Spleen (tissue), 11 donors: ENCODE measurements around the gene C12orf60. TPM values are rescaled to one million over a fixed set of nuclear protein-coding genes. Genes with fewer than 3 reads are reported as not detected.

Source experiments
- DNase-seq: peaks from one replicate; pipeline ENCODE4 v3.0.0-alpha.2; 2020
- H3K27ac ChIP-seq, 8 donors: fragments of 200-600 bp; sonication (generic) in 7 of 8; 1 replicate in 4 of 8; 2 replicates in 4 of 8; pipeline versions ENCODE4 v1.5.0 to v1.8.0; 2016 to 2021; ENCODE audit warnings: inconsistent platforms in 4 of 8, mild to moderate bottlenecking in 4 of 8, moderate library complexity in 1 of 8
- H3K27me3 ChIP-seq, 7 donors: fragments of 200-600 bp; sonication (generic) in 6 of 7; replicated peaks in 1 of 7; 1 replicate in 4 of 7; 2 replicates in 3 of 7; pipeline versions ENCODE4 v1.5.0 to v1.8.0; 2016 to 2021; ENCODE audit warnings: inconsistent platforms in 3 of 7, mild to moderate bottlenecking in 1 of 7
- H3K36me3 ChIP-seq, 6 donors: fragments of 200-600 bp; sonication (generic) in 5 of 6; 1 replicate in 4 of 6; 2 replicates in 2 of 6; pipeline versions ENCODE4 v1.5.0 to v1.8.0; 2016 to 2021; ENCODE audit warnings: inconsistent platforms in 2 of 6
- H3K4me1 ChIP-seq, 6 donors: fragments of 200-600 bp; sonication (generic) in 5 of 6; 1 replicate in 3 of 6; 2 replicates in 3 of 6; pipeline versions ENCODE4 v1.5.0 to v1.8.0; 2016 to 2021; ENCODE audit warnings: inconsistent platforms in 3 of 6
- H3K4me3 ChIP-seq, 8 donors: fragments of 200-600 bp; sonication (generic) in 7 of 8; 1 replicate in 4 of 8; 2 replicates in 4 of 8; pipeline versions ENCODE4 v1.5.0 to v1.8.0; 2016 to 2021; ENCODE audit warnings: inconsistent platforms in 4 of 8, mild to moderate bottlenecking in 4 of 8, moderate library complexity in 2 of 8
- H3K9me3 ChIP-seq, 8 donors: fragments of 200-600 bp; sonication (generic) in 7 of 8; 1 replicate in 4 of 8; 2 replicates in 4 of 8; pipeline versions ENCODE4 v1.5.0 to v1.8.0; 2016 to 2021; ENCODE audit warnings: inconsistent platforms in 4 of 8
- CTCF ChIP-seq, 11 experiments: fragments of 200-600 bp in 7 of 11; fragments of 450-650 bp in 4 of 11; sonication (generic) in 4 of 11; IDR thresholded peaks in 8 of 11; conservative IDR thresholded peaks in 3 of 11; 1 replicate in 7 of 11; 2 replicates in 4 of 11; pipeline versions ENCODE4 v1.4.0 to v1.8.0; 2016 to 2021; ENCODE audit warnings: antibody characterized with exemption in 11 of 11, inconsistent platforms in 4 of 11, mild to moderate bottlenecking in 1 of 11
- POLR2A ChIP-seq, 3 donors: fragments of 450-650 bp; IDR thresholded peaks; one replicate each; pipeline ENCODE4 v1.5.1; 2017; ENCODE audit warnings: antibody characterized with exemption in 3 of 3, mild to moderate bottlenecking in 1 of 3
- POLR2AphosphoS5 ChIP-seq, 3 donors: sonication (generic); formaldehyde crosslinking; IDR thresholded peaks; one replicate each; pipeline ENCODE4 v1.5.1; 2017; ENCODE audit warnings: antibody characterized with exemption in 3 of 3
- WGBS, 5 donors: extraction: QIAGEN DNeasy Blood & Tissue Kit in 3 of 5; methylation state at CpG; one replicate each; pipeline versions ENCODE4 v1.1.5 to v1.1.7; 2013 to 2018; 5-methylcytosine and 5-hydroxymethylcytosine counted together
- intact Hi-C: fragments of 100-400 bp; cut with DNase I; formaldehyde crosslinking; loops from one replicate; pipeline ENCODE4 v1.15.0; 2023; ENCODE audit warnings: low total_unique reads
- polyA plus RNA-seq, 3 donors: library from polyadenylated mRNA; stranded (reverse); fragments of 200-250 nt; gene quantifications; one replicate each; pipeline ENCODE4 v1.2.1, GENCODE V29; 2013
- total RNA-seq, 7 donors: library from RNA; depleted of rRNA in 3 of 7; stranded (reverse); fragments of >200 nt in 3 of 7; fragmentation: NEBNext Ultra II Directional in 4 of 7; extraction: Animal tissue kit (Norgen Biotek cat#: 25700) in 4 of 7; gene quantifications; one replicate each; pipeline versions ENCODE4 v1.1.0 to v1.2.1, GENCODE V29; 2016 to 2021
- donor health status: healthy with polysubstance abuse.
- donor health status: DM: no; HTN: no; CAD: no; lungs with moderate emphysema.
- donor health status: DM: no; HTN: no; CAD: no.
- donor health status: Bipolar disorder and iron deficiency.
- donor health status: healthy.
- donor health status: DM: no; HTN: no; CAD: no.
- donor health status: DM: yes; HTN: yes; CAD: no.

C12orf60 gene
- total and polyA plus RNA-seq, 10 donors, result 0.51 to 2.2 (median 1.1) TPM

- no peaks in the 10 kb centered on the region for H3K27me3 ChIP-seq
- intact Hi-C loops, result no loop called here
- H3K27ac ChIP-seq, result no peak overlapping the region
- peaks cover 0 to 37% (median 21%) of the 10 kb centered on the region in 8 donors for H3K9me3 ChIP-seq
- H3K4me3 ChIP-seq, result peak overlapping the region in 1 of 8 donors; percentile 97
- H3K36me3 ChIP-seq, result peaks cover 0 to 53% (median 8%) of the 10 kb centered on the region in 6 donors
- no peak for DNase-seq
- H3K4me1 ChIP-seq, result peaks cover 4 to 61% (median 26%) of the 10 kb centered on the region in 6 donors
- TF ChIP-seq POLR2AphosphoS5 (IDR thresholded peaks at IDR 0.05), result no peak
- TF ChIP-seq CTCF (IDR thresholded peaks at IDR 0.05 in 8 of 11, conservative IDR thresholded peaks at IDR 0.05 in 3 of 11), result no peak
- no peak for TF ChIP-seq POLR2A (IDR thresholded peaks at IDR 0.05)
- 87 to 96% (median 90%) methylated on average over 3 of the region's 3 CpGs for WGBS, 5 donors
These were observed 36.7 kb upstream of the C12orf60 start for GRCh38 chr12:14766649-14767215.

- Histone ChIP-seq H3K27me3 (no peaks in the 10 kb centered on the region), H3K4me3 (peak overlapping the region in 2 of 8 donors; percentile 66 to 97), H3K27ac (peak overlapping the region in 1 of 8 donors; percentile 98), H3K4me1 (peaks cover 4 to 68% (median 32%) of the 10 kb centered on the region in 6 donors), H3K9me3 (peaks cover 0 to 29% (median 20%) of the 10 kb centered on the region in 8 donors), H3K36me3 (peaks cover 0 to 44% (median 7%) of the 10 kb centered on the region in 6 donors)
- 74 to 94% (median 86%) methylated on average over 1 of the region's 1 CpG for WGBS, 5 donors
- DNase-seq, result no peak
- intact Hi-C loops, result no loop called here
- TF ChIP-seq CTCF (IDR thresholded peaks at IDR 0.05 in 8 of 11, conservative IDR thresholded peaks at IDR 0.05 in 3 of 11) (no peak), POLR2AphosphoS5 (IDR thresholded peaks at IDR 0.05) (no peak), POLR2A (IDR thresholded peaks at IDR 0.05) (no peak)
These were observed 35.9 kb upstream of the C12orf60 start for GRCh38 chr12:14767617-14768016.

- intact Hi-C loops, result no loop called here
- Histone ChIP-seq H3K27ac (peak overlapping the region; percentile 95 to 100 (median 98)), H3K4me1 (peaks cover 4 to 80% (median 40%) of the 10 kb centered on the region in 6 donors), H3K4me3 (peak overlapping the region; percentile 61 to 97 (median 67)), H3K27me3 (no peaks in the 10 kb centered on the region), H3K9me3 (peaks cover 0 to 29% (median 20%) of the 10 kb centered on the region in 8 donors), H3K36me3 (peaks cover 0 to 40% (median 7%) of the 10 kb centered on the region in 6 donors)
- TF ChIP-seq POLR2A (IDR thresholded peaks at IDR 0.05), result no peak
- TF ChIP-seq CTCF (IDR thresholded peaks at IDR 0.05 in 8 of 11, conservative IDR thresholded peaks at IDR 0.05 in 3 of 11), result no peak
- TF ChIP-seq POLR2AphosphoS5 (IDR thresholded peaks at IDR 0.05), result peak in 1 of 3 donors; percentile 8
- DNase-seq, result peak; percentile 76
- WGBS, 5 donors, result 44 to 60% (median 50%) methylated on average over 15 to 16 of the region's 16 CpGs
These were observed 34.6 kb upstream of the C12orf60 start for GRCh38 chr12:14768823-14769405.

- peak overlapping the region; percentile 61 to 97 (median 67) for H3K4me3 ChIP-seq
- peaks cover 0 to 29% (median 20%) of the 10 kb centered on the region in 8 donors for H3K9me3 ChIP-seq
- H3K4me1 ChIP-seq, result peaks cover 4 to 76% (median 42%) of the 10 kb centered on the region in 6 donors
- DNase-seq, result peak; percentile 87
- 2 to 4% (median 2%) methylated on average over 17 to 26 of the region's 26 CpGs for WGBS, 5 donors
- H3K27me3 ChIP-seq, result no peaks in the 10 kb centered on the region
- peak overlapping the region; percentile 95 to 100 (median 98) for H3K27ac ChIP-seq
- no peak for TF ChIP-seq POLR2A (IDR thresholded peaks at IDR 0.05)
- TF ChIP-seq POLR2AphosphoS5 (IDR thresholded peaks at IDR 0.05), result no peak
- no peak for TF ChIP-seq CTCF (IDR thresholded peaks at IDR 0.05 in 8 of 11, conservative IDR thresholded peaks at IDR 0.05 in 3 of 11)
- H3K36me3 ChIP-seq, result peaks cover 0 to 36% (median 7%) of the 10 kb centered on the region in 6 donors
- intact Hi-C loops, result no loop called here
These were observed 34.0 kb upstream of the C12orf60 start for GRCh38 chr12:14769466-14769968.
